SK-N-SH (cell line): Measurements from ENCODE around the gene P2RY14. TPM values are rescaled to one million over a fixed set of nuclear protein-coding genes. Genes with fewer than 3 reads are reported as not detected.
A peak's percentile ranks its signal among the peaks of the same experiment; 100 is the strongest.

Experiments used
- CTCF ChIA-PET: fragments of 300-600, 350-600 bp; formaldehyde crosslinking; extraction: SDS; loops from one replicate; lab custom pipeline; 2021; lab: Yijun Ruan, JAX
- POLR2A ChIA-PET: fragments of 350-600 bp; sonication (Branson Sonifier 250); formaldehyde crosslinking; extraction: SDS; loops from one replicate; lab custom pipeline; 2020; ENCODE audit warnings: antibody characterized with exemption, inconsistent platforms; lab: Yijun Ruan, JAX
- DNase-seq: peaks from one replicate; pipeline ENCODE4 v3.0.0; 2012
- H2AFZ ChIP-seq: fragments of 200-600 bp; sonication (generic); 2 replicates; pipeline ENCODE4 v1.8.1; 2016; ENCODE audit warnings: antibody characterized with exemption, mild to moderate bottlenecking, low read depth
- H3F3A ChIP-seq: fragments of 200-600 bp; sonication (generic); replicated peaks from 2 replicates; pipeline ENCODE3; 2016; ENCODE audit warnings: antibody characterized with exemption, mild to moderate bottlenecking; ENCODE audit not compliant: insufficient read depth
- H3K27ac ChIP-seq, 2 experiments: fragments of 200-500 bp in 1 of 2; fragments of 200-600 bp in 1 of 2; sonication (Bioruptor generic) in 1 of 2; sonication (generic), shearing (Covaris generic) in 1 of 2; 2 replicates each; pipeline versions ENCODE4 v1.5.1 to v1.6.1; 2014 to 2016; ENCODE audit warnings: low read depth in 2 of 2, inconsistent platforms in 1 of 2, low read length in 1 of 2, mild to moderate bottlenecking in 1 of 2, mixed read lengths in 1 of 2
- H3K27me3 ChIP-seq: fragments of 200-600 bp; sonication (generic), shearing (Covaris generic); 2 replicates; pipeline ENCODE4 v1.6.1; 2016; ENCODE audit warnings: mixed run types; ENCODE audit not compliant: insufficient read depth
- H3K36me3 ChIP-seq, 2 experiments: fragments of 200-500 bp in 1 of 2; fragments of 200-600 bp in 1 of 2; sonication (Bioruptor generic) in 1 of 2; sonication (generic) in 1 of 2; replicated peaks in 1 of 2; 2 replicates each; pipeline versions ENCODE3 to v1.5.1; 2014 to 2016; ENCODE audit warnings: low read length in 1 of 2, mild to moderate bottlenecking in 1 of 2; ENCODE audit not compliant: insufficient read depth in 2 of 2, control insufficient read depth in 1 of 2
- H3K4me1 ChIP-seq, 2 experiments: fragments of 200-500 bp in 1 of 2; fragments of 200-600 bp in 1 of 2; sonication (Bioruptor generic) in 1 of 2; sonication (generic), shearing (Covaris generic) in 1 of 2; 2 replicates each; pipeline versions ENCODE4 v1.5.1 to v1.6.1; 2014 to 2016; ENCODE audit warnings: low read depth in 1 of 2, low read length in 1 of 2, mixed run types in 1 of 2; ENCODE audit not compliant: insufficient read depth in 2 of 2, control insufficient read depth in 1 of 2
- H3K4me2 ChIP-seq: fragments of 200-600 bp; sonication (generic), shearing (Covaris generic); 2 replicates; pipeline ENCODE4 v1.6.1; 2017; ENCODE audit warnings: mixed run types
- H3K4me3 ChIP-seq, 2 experiments: fragments of 200-500 bp in 1 of 2; fragments of 200-600 bp in 1 of 2; sonication (Bioruptor generic) in 1 of 2; sonication (generic), shearing (Covaris generic) in 1 of 2; 2 replicates each; pipeline versions ENCODE4 v1.5.1 to v1.8.1; 2014 to 2016; ENCODE audit warnings: low read depth in 2 of 2, inconsistent platforms in 1 of 2, low read length in 1 of 2, mild to moderate bottlenecking in 1 of 2, mixed read lengths in 1 of 2, moderate library complexity in 1 of 2
- H3K79me2 ChIP-seq: fragments of 200-600 bp; sonication (generic); 2 replicates; pipeline ENCODE4 v1.8.1; 2017; ENCODE audit warnings: mild to moderate bottlenecking; ENCODE audit not compliant: insufficient read depth
- H3K9ac ChIP-seq: fragments of 200-600 bp; sonication (generic); 2 replicates; pipeline ENCODE4 v1.6.1; 2017; ENCODE audit warnings: mixed run types
- H3K9me2 ChIP-seq: fragments of 200-600 bp; sonication (generic); 2 replicates; pipeline ENCODE4 v1.6.1; 2017; ENCODE audit warnings: mixed run types
- H3K9me3 ChIP-seq: fragments of 200-600 bp; sonication (generic); 2 replicates; pipeline ENCODE4 v1.6.1; 2017; ENCODE audit warnings: mixed run types, mild to moderate bottlenecking, moderate library complexity
- H4K20me1 ChIP-seq: fragments of 200-600 bp; sonication (generic); 2 replicates; pipeline ENCODE4 v1.6.1; 2017; ENCODE audit warnings: mild to moderate bottlenecking, mixed run types; ENCODE audit not compliant: insufficient read depth
- EP300 ChIP-seq, 2 experiments: IDR thresholded peaks; 2 replicates each; pipeline versions ENCODE4 v1.4.0 to v1.6.1; 2012; ENCODE audit warnings: borderline replicate concordance in 1 of 2, low read depth in 1 of 2, low read length in 1 of 2
- EZH2phosphoT487 ChIP-seq: fragments of 200-600 bp; sonication (generic); IDR thresholded peaks from 2 replicates; pipeline ENCODE4 v1.6.1; 2017; ENCODE audit warnings: low read depth, mixed run types, mild to moderate bottlenecking, antibody characterized with exemption, moderate library complexity, borderline replicate concordance
- FOSL2 ChIP-seq: IDR thresholded peaks from 2 replicates; pipeline ENCODE4 v1.4.0; 2012; ENCODE audit warnings: low read depth, mild to moderate bottlenecking, moderate library complexity, borderline replicate concordance
- FOXJ3 ChIP-seq: sonication (generic); formaldehyde crosslinking; IDR thresholded peaks from 2 replicates; pipeline ENCODE4 v1.5.1; 2020; ENCODE audit warnings: mild to moderate bottlenecking, missing genetic modification reagents
- IRF3 ChIP-seq: fragments of 150-350 bp; IDR thresholded peaks from 2 replicates; pipeline ENCODE4 v1.6.1; 2016; ENCODE audit warnings: mild to moderate bottlenecking, low read depth, low read length
- JUND ChIP-seq: IDR thresholded peaks from 2 replicates; pipeline ENCODE4 v1.4.0; 2012
- MEF2A ChIP-seq: IDR thresholded peaks from 2 replicates; pipeline ENCODE4 v1.4.0; 2012; ENCODE audit warnings: low read depth, borderline replicate concordance
- MXI1 ChIP-seq: IDR thresholded peaks from 2 replicates; pipeline ENCODE4 v1.6.1; 2012; ENCODE audit warnings: mild to moderate bottlenecking, low read depth, low read length, improper control_type of control experiment
- NFIC ChIP-seq: IDR thresholded peaks from 2 replicates; pipeline ENCODE4 v1.4.0; 2012; ENCODE audit warnings: borderline replicate concordance
- PBX3 ChIP-seq: IDR thresholded peaks from 2 replicates; pipeline ENCODE4; 2012
- POLR2AphosphoS5 ChIP-seq: IDR thresholded peaks from 2 replicates; pipeline ENCODE4 v1.6.1; 2012; ENCODE audit warnings: low read depth, low read length
- RAD21 ChIP-seq: IDR thresholded peaks from 2 replicates; pipeline ENCODE4 v1.6.1; 2012; ENCODE audit warnings: mild to moderate bottlenecking, low read length
- RFX5 ChIP-seq: IDR thresholded peaks from 2 replicates; pipeline ENCODE4 v1.6.1; 2012; ENCODE audit warnings: mild to moderate bottlenecking, improper control_type of control experiment, low read length
- TCF12 ChIP-seq: IDR thresholded peaks from 2 replicates; pipeline ENCODE4 v1.4.0; 2012
- USF2 ChIP-seq: fragments of 150-350 bp; IDR thresholded peaks from 2 replicates; pipeline ENCODE4 v1.6.1; 2017; ENCODE audit warnings: antibody characterized with exemption, low read length, low read depth, borderline replicate concordance
- WGBS: methylation state at CpG from one replicate; pipeline ENCODE4 v1.1.6; 2017; ENCODE audit warnings: low lambda C conversion rate; 5-methylcytosine and 5-hydroxymethylcytosine counted together
- polyA plus RNA-seq, 3 experiments: library from polyadenylated mRNA; depleted of rRNA; stranded (reverse); fragments of >200 nt; gene quantifications; 2 replicates each; pipeline ENCODE4 v1.2.3, GENCODE V29; 2012

Gene P2RY14
- polyA plus RNA-seq, 1 of the 3 experiments (the other 2 are of a cell fraction) = not detected

DNA sequence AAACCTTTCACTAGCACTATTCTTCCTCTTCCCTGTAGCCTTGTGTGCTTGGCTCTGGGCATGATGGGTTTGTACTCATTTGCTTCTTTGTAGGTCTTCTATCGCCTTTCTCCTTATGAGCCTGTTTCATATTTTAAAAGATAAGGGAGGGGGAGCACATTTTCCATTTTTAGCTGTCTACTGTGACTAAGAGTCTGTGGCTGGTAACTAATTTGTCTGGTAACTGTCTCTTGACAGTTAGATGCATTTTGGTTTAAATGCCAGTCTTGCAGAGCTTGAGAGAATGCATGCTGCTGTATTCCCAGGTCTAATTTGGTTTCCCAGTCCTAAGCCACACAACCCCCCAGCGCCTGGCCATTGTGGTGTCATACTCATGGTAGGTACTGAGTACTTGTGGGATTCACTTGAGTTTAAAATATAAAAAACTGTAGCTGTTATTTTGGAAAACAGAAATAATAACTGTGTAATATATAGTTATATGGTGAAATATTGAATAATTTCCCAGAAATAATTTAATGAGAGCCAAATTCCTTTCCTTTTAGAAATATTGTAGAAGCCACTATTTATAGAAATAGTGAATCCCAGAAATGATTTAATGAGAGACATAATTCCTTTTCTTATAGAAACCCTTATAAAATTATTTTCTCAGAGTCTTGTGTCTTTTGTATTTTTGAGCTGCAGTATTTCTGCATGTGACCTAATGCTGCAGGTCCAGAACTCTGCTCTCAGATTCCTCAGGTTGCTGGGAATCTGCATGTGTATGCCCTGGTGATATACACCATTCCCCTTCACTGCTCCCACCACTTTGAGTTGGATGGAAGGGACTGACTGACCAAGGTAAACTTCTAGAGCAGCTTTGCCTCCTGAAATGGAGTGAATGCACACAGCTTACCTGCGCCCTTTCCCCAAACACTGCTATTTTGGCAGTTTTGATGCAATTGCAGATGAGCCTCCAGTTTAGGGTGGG lies 61.4 kb downstream of the P2RY14 start:
- H3K36me3 ChIP-seq = no peaks in the 10 kb centered on the region
- 42% methylated on average over 3 of the region's 3 CpGs for WGBS
- H3K4me3 ChIP-seq = no peak overlapping the region
- POLR2A ChIA-PET = no interaction called here
- DNase-seq = peak; percentile 13
- H3K27me3 ChIP-seq = no peaks in the 10 kb centered on the region
- H3K79me2 ChIP-seq = no peaks in the 10 kb centered on the region
- no peaks in the 10 kb centered on the region for H3K9me3 ChIP-seq
- peaks cover 33% of the 10 kb centered on the region for H3F3A ChIP-seq
- peak overlapping the region; percentile 59; the same call in 1 of the 2 replicates for H3K9ac ChIP-seq
- H2AFZ ChIP-seq = no peak overlapping the region
- H3K4me1 ChIP-seq = peaks cover 13 to 22% of the 10 kb centered on the region in 2 experiments
- peak overlapping the region; percentile 90 to 95 for H3K27ac ChIP-seq
- no peak for TF ChIP-seq EZH2phosphoT487
- TF ChIP-seq PBX3 = peak; percentile 78
- no peak for TF ChIP-seq FOXJ3 (CRISPR knock-in tag)
- 0 out of 2 replicates have a peak, but pooled peaks have one; percentile 12 for TF ChIP-seq MXI1
- no peak for TF ChIP-seq IRF3
- TF ChIP-seq JUND = peak; percentile 34; the same call in 1 of the 2 replicates
- no peak for TF ChIP-seq NFIC
- TF ChIP-seq TCF12 = peak; percentile 85
- TF ChIP-seq USF2 = no peak
- peak; percentile 41; the same call in 1 of the 2 replicates for TF ChIP-seq POLR2AphosphoS5
- TF ChIP-seq EP300 (IDR thresholded peaks at IDR 0.05; ENCODE audit: borderline replicate concordance in 1 of 2, low read depth in 1 of 2, low read length in 1 of 2) = peak in 1 of 2 experiments; percentile 74; a peak in 2 of 4 replicates
- peak; percentile 33; the same call in 1 of the 2 replicates for TF ChIP-seq FOSL2
- peak; percentile 77; the same call in 1 of the 2 replicates for TF ChIP-seq MEF2A
- no peak for TF ChIP-seq RAD21
- TF ChIP-seq RFX5 = no peak
- peak overlapping the region; percentile 62; the same call in 1 of the 2 replicates for H3K4me2 ChIP-seq
- no peaks in the 10 kb centered on the region for H3K9me2 ChIP-seq
- no peaks in the 10 kb centered on the region for H4K20me1 ChIP-seq
- CTCF ChIA-PET = interaction anchor here (0.6 to 6.5 kb wide), 5 partner anchors 11 to 71 kb away, joined by 3 to 47 read pairs (median 6); no protein-coding TSS in a partner anchor
